Measurements from ENCODE around the gene WNT7A. TPM values are rescaled to one million over a fixed set of nuclear protein-coding genes. Genes with fewer than 3 reads are reported as not detected.

WNT7A gene
- total and polyA plus RNA-seq, 8 donors, result 0.35 TPM; not detected in 7

GRCh38 chr3:13782501-13782900 lies 97.4 kb downstream of the WNT7A start:
- Histone ChIP-seq H3K27ac (no peak overlapping the region), H3K9me3 (no peaks in the 10 kb centered on the region), H3K4me3 (no peak overlapping the region), H3K36me3 (no peaks in the 10 kb centered on the region), H3K4me1 (peaks cover 0 to 12% (median 0%) of the 10 kb centered on the region in 4 donors), H3K27me3 (peaks cover 0 to 55% (median 9%) of the 10 kb centered on the region in 3 donors)
- WGBS, 5 donors, result 19 to 46% (median 37%) methylated on average over 11 of the region's 11 CpGs
- peak in 1 of 2 donors; percentile 34 for DNase-seq
- intact Hi-C loops (cut with DNase I; ENCODE audit: low total_unique reads), result no loop called here
- no peak for TF ChIP-seq POLR2A (IDR thresholded peaks at IDR 0.05)
- TF ChIP-seq CTCF (IDR thresholded peaks at IDR 0.05), result no peak
- no peak for TF ChIP-seq EP300 (IDR thresholded peaks at IDR 0.05)
- no peak for TF ChIP-seq POLR2AphosphoS5 (IDR thresholded peaks at IDR 0.05)

- DNase-seq, result no peak
- WGBS, 5 donors, result 71 to 76% (median 73%) methylated on average over 5 of the region's 5 CpGs
- intact Hi-C loops (cut with DNase I; ENCODE audit: low total_unique reads), result no loop called here
- Histone ChIP-seq H3K36me3 (no peaks in the 10 kb centered on the region), H3K4me3 (no peak overlapping the region), H3K27me3 (peaks cover 0 to 47% (median 7%) of the 10 kb centered on the region in 3 donors), H3K27ac (no peak overlapping the region), H3K9me3 (no peaks in the 10 kb centered on the region), H3K4me1 (peaks cover 0 to 12% (median 0%) of the 10 kb centered on the region in 4 donors)
- no peak for TF ChIP-seq EP300 (IDR thresholded peaks at IDR 0.05)
- no peak for TF ChIP-seq POLR2AphosphoS5 (IDR thresholded peaks at IDR 0.05)
- TF ChIP-seq CTCF (IDR thresholded peaks at IDR 0.05), result no peak
- TF ChIP-seq POLR2A (IDR thresholded peaks at IDR 0.05), result no peak
Measured at GRCh38 chr3:13781417-13781816, 98.5 kb downstream of the WNT7A start.

- H3K36me3 ChIP-seq, result no peaks in the 10 kb centered on the region
- H3K4me3 ChIP-seq, result no peak overlapping the region
- TF ChIP-seq POLR2AphosphoS5 (IDR thresholded peaks at IDR 0.05) (no peak), EP300 (IDR thresholded peaks at IDR 0.05) (no peak), POLR2A (IDR thresholded peaks at IDR 0.05) (no peak), CTCF (IDR thresholded peaks at IDR 0.05) (no peak)
- no peaks in the 10 kb centered on the region for H3K9me3 ChIP-seq
- intact Hi-C loops (cut with DNase I; ENCODE audit: low total_unique reads), result no loop called here
- H3K4me1 ChIP-seq, result peaks cover 0 to 12% (median 0%) of the 10 kb centered on the region in 4 donors
- peaks cover 0 to 38% (median 7%) of the 10 kb centered on the region in 3 donors for H3K27me3 ChIP-seq
- 45 to 59% (median 57%) methylated on average over 6 to 11 of the region's 11 CpGs for WGBS, 5 donors
- no peak overlapping the region for H3K27ac ChIP-seq
- peak in 1 of 2 donors; percentile 9 for DNase-seq
Measured at GRCh38 chr3:13780432-13781176, 99.3 kb downstream of the WNT7A start.

- H3K9me3 ChIP-seq, result no peaks in the 10 kb centered on the region
- H3K4me1 ChIP-seq, result no peaks in the 10 kb centered on the region
- DNase-seq, result peak in 1 of 2 donors; percentile 16
- H3K27ac ChIP-seq, result no peak overlapping the region
- TF ChIP-seq POLR2A (IDR thresholded peaks at IDR 0.05) (no peak), EP300 (IDR thresholded peaks at IDR 0.05) (no peak), CTCF (IDR thresholded peaks at IDR 0.05) (no peak), POLR2AphosphoS5 (IDR thresholded peaks at IDR 0.05) (no peak)
- no peaks in the 10 kb centered on the region for H3K36me3 ChIP-seq
- 66 to 80% (median 74%) methylated on average over 4 of the region's 4 CpGs for WGBS, 5 donors
- H3K27me3 ChIP-seq, result peaks cover 0 to 26% (median 9%) of the 10 kb centered on the region in 3 donors
- H3K4me3 ChIP-seq, result no peak overlapping the region
- intact Hi-C loops (cut with DNase I; ENCODE audit: low total_unique reads), result no loop called here
Measured at GRCh38 chr3:13776253-13777050, 103.4 kb downstream of the WNT7A start.

Data from stomach (tissue), 9 donors.